ENCODE data around the gene HEATR9.
"Not testable (repeated sequence)": the region's sequence is repeated elsewhere in the genome, so short reads cannot be mapped to it uniquely, and the experiment has no call there.

HEATR9 gene, protein sequence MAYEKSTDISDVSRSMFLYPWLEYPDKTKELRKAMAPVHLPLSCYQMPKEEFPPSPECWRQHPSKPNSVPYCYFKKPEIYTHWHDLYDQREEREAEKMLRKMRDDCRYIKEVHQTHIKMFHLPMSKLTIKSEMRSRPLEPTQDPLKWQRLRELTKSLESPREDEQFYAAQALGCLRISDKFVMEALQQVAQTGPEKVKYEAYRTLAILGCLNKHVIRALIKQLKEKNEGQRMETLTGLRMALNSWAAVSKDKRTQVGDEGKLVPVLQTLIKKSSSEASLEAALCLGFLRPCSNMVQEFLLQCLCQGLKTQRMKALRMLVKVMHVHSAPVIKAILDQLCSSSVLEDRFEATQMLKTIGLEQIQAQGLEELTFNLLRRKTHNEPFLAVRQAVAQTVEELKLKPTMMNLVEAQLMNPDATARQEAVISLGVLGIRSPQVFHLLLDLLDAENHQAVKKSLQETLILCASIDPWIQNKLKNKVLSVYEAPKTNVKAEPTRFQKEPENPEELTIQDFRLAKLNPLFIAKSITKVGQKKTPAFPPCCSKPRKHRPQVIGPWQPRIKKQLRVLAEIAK
- 0 reads per million in 3 experiments for total RNA-seq

DNA sequence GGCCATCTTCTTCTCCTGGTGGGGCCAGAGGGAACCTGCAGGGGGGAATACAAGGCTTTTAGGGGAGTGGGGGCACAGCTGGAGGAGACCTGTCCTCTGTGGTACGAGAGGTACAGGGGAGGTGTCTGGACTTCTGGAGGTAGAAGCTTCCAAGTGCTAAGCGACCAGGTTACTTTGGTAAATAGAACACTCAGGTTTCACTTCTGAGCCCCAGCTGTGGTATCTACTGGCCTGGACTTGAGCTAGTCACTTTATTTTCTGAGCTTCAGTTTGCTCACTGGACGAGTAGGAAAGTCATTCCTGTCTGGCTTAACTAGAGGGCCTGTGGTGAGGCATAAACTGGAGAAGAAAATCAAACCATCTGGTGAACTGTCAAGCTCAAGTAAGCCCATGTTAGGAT, at the start of gene HEATR9:
HEATR9 (minus strand) TSS at position 155 of the 400 bp plus-strand sequence; CDS start at position 6, 149 bp downstream.
- DNase-seq, result no peak

DNA sequence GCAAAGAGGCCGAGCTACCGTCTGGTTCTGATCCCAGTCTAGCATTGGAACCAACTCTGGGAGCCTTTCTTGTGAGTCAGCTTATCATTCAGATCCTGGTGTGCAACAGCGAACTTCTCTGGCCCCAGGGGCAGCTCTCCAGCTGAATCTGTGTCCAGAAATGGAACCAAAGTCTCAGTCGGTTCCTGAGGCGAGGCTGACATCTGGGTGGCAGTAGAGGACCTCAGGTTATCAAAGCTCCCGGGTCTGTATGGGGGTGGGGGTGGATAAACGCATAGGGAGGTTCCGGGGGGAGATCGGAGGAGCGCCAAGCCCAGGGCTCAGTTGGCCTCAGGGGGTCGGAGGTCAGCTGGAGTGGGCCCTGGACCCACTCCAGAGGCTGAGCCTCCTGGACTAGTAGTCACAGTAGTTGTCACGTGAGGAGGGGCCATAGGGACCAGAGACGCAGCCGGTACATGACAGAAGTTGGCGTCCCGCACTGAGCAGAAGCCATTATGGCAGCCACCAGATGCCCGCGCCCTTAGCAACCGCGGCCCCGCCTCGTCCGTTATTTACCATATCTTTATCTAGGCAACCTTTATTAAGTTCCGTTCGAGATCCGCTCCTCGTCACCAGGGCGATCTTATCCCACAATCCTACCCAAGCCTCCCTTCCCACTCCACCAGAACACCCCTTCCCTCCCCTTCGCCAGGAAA, 49.0 kb upstream of the HEATR9 start:
- no peak for DNase-seq

DNA sequence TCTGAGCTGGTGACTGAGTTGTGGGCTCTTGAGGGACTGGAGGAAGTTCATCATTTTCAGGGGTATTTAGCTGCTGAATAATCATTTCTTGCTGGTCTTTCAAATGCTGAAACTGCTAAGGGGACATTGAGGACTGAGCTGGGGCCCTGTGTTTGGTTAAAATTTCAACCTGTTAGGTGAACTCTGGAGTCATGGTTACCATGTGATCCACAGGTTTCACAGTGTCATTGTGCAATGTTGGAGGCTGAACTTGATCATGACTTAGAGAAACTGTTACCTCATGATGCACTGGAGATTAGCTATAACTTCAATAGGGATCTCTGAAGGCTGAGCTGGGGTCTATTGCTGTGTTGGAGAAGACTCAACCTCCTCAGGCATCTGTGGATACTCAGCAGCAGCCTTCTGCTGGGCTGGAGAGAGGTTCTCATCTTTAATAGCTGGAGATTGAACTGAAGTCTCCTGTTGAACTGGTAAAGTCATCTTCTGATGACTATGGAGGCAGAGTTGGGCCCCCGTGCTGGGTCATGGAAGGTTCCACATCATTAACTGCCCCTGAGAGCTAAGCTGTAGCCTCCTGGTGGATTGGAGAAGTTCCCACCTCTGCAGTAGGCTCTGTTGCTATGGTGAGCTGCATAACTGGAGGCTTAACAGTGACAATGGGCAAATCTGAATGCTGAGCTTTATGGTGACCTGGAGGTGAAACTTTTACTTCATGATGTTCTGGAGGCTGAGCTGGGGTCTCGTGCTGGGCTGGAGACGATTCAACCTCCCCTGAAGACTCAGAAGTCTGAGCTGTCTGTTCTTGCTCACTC, 46.7 kb upstream of the HEATR9 start:
- no peak for DNase-seq

DNA sequence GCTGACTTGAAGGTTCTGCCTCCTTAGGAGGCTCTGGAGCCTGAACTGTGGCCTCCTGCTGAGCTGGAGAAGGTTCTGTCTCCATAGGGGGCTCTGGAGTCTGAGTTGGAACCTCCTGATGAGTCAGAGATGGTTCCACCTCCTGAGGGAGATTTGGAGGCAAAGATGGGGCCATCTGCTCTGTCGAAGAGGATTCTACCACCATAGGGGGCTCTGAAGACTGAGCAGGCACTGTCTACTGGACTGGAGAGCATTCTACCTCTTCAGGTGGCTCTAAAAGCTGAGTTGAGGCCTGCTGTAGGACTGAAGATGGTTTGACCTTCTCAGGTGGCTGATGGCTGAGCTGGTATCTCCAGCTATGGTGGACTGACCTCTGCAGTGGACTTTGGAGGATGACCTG, 45.7 kb upstream of the HEATR9 start:
- no peak for DNase-seq

DNA sequence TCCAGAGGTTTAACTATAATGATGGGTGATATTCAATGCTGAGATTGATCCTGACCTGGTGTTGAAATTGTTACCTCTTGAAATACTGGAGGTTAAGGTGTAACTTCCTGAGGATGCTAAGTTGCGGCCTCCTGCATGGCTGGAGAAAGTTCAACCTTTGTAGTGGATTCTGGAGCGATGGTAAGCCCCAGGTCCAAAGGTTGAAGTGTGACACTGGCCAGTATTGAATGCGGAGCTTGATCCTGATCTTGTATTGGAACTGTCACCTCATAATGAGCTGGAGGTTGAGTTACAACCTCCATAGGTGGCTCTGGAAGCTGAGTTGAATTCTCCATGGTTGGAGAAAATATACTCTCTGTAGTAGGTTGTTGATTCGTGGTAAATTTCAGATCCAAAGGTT, 44.9 kb upstream of the HEATR9 start:
- DNase-seq, result no peak

DNA sequence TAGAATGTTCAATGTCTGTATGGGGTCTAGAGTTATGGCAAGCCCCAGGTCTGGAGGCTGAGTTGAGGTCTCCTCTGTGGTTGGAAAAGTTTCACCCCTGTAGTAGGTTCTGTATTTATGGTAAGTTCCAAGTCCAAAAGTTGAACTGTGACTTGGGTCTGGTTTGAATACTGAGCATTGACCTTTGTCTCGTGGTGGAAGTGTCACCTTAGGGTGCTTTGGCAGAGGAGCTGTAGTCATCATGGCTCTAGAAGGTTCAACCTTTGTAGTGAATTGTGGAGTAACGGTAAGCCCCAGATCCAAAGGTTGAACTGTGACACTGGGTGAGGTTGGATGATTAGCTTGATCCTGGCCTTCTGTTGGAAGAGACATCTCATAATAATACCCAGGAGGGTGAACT, 44.3 kb upstream of the HEATR9 start:
- DNase-seq, result no peak

DNA sequence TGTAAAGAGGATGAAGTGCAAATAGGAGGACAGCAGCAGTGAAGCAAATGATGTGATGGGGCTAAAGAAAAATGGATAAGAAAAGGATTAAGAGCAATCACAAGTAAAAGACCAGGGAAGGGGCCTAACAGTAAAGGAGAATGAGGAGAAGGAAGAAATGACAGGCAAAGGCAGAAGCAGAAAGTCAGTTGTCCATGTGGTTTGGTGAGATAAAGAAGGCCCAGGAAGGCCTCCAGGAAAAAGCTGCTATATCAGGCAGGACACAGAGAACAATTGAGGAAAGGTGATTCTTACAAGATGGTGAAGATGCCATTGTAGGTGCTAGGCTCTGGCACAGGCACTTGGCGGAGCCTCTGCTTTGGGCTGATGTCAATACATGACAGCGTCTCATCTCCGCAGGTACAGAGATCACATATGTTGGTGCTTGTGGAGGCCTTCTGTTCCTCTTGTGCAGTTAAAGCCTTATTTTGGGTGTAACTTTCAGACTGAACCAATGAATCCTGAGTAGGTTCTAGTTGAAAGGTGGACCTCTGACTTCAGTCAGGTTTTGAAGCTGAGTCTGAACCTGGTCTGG, 43.7 kb upstream of the HEATR9 start:
- no peak for DNase-seq

DNA sequence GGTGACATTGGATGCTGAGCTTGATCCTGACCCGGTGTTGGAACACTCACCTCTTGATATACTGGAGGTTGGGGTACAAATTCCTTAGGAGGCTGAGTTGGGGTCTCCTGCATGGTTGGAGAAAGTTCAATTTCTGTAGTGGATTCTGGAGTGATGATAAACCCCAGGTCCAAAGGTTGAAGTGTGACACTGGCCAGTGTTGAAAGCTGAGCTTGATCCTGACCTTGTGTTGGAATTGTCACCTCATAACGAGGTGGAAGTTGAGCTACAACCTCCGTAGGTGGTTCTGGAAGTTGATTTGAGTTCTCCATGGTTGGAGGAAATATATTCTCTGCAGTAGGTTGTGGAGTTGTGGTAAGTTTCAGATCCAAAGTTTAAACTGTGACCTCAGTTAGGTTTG, 40.7 kb upstream of the HEATR9 start:
- no peak for DNase-seq

DNA sequence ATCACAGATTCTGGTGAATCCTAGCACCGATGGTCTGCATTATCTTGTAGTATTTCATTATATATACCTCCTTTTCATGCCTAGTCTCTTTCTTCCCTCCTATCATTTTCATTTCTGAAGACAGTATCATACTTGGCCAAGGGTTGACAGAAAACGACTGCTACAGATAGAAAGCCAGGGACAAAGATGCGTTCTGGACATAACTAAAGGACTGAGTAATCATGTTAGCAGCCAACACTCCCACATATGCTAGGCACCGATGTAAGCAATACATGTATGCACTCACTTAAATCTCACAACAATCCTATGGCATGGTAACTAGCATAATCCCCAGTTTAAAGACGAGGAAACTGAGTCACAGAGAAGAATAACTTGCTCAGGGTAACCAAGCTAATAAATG, 39.0 kb upstream of the HEATR9 start:
- DNase-seq, result no peak

DNA sequence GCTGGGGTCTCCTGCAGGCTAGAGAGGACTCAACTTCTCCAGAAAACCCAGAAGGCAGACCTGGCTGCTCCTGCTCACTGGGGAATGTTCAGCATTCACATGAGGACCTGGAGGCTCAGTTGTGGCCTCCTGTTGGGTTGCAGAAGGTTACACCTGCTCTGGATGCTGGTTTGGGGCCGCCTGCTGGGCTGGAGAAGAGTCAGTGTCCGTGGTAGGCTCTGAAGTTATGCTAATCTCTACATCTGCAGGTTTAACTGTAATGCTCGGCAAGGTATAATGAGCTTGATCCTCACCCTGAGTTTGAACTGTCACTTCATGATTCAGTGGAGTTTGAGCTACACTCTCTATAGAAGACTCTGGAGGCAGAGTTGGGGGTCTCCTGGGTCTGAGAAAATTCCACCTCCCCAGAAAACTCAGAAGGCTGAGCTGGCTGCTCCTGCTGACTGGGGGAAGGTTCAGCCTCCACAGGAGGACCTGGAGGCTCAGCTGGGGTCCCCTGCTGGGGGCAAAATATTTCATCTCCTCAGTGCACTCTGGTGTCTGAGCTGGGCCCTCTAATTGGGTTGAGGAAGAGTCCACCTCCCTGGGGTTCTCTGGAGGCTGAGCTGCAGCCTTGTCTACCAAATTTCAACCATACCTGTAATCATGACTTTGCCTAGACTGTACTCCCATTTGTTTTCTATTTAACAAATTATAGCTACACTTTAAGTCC, 38.4 kb upstream of the HEATR9 start:
- DNase-seq, result no peak

DNA sequence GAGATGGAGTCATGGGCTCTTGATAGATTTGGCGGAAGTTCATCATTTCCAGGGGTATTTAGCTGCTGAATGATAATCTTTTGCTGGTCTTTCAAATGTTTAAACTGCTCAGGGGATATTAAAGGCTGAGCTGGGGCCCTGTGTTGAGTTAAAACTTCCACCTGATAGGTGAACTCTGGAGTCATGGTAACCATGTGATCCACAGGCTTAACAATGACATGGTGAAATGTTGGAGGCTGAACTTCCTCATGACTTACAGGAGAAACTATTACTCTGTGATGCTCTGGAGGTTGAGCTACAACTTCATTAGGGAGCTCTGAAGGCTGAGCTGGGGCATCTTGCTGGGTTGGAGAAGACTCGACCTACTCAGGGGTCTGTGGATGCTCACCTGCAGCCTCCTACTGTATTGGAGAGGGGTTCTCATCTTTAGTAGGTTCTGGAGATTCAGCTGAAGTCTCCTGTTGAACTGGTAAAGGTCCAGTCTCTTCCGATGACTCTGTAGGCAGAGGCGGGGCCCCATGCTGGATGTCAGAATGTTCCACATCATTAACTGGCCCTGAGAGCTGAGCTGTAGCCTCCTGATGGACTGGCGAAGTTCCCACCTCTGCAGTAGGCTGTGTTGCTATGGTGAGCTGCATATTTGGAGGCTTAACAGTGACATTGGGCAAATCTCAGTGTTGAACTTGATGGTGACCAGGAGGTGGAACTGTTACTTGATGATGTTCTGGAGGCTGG, 37.7 kb upstream of the HEATR9 start:
- no peak for DNase-seq

DNA sequence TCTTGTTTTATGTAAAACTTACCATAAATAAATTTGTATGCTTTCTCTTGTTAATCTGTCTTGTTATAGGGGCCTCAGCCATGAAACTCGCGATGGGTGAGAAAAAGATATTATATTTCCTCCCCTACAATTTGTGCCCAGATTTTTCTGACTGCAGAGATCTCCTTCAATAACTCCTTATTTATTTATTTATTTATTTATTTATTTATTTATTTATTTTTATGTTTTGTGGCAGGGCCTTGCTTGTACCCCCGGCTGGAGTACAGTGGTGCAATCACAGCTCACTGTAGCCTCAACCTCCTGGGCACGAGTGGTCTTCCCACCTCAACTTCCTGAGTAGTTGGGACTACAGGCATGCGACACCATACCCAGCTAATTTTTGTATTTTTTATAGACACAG, 34.8 kb upstream of the HEATR9 start:
- DNase-seq, result no peak

DNA sequence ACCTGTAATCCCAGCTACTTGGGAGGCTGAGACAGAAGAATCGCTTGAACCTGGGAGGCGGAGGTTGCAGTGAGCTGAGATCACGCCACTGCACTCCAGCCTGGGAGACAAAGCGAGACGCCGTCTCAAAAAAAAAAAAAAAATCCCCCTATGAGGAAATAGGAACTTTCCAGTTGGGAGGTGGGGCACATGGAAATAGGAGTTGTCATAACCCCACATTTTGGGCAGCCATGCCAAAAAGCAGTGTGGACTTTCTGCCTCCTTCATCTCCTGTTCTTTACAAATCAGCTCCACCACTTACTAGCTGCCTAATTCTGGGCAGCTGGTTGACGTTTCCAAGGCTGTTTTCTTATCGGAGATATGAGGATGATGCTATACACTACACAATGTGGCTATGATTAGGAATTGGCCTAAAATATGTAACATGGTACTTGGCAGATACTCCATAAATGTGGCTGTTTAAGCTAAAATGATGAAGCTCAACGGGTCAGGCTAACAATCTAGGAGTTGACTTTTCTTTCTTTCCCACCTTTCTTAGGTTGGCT, 33.0 kb upstream of the HEATR9 start:
- DNase-seq, result no peak

DNA sequence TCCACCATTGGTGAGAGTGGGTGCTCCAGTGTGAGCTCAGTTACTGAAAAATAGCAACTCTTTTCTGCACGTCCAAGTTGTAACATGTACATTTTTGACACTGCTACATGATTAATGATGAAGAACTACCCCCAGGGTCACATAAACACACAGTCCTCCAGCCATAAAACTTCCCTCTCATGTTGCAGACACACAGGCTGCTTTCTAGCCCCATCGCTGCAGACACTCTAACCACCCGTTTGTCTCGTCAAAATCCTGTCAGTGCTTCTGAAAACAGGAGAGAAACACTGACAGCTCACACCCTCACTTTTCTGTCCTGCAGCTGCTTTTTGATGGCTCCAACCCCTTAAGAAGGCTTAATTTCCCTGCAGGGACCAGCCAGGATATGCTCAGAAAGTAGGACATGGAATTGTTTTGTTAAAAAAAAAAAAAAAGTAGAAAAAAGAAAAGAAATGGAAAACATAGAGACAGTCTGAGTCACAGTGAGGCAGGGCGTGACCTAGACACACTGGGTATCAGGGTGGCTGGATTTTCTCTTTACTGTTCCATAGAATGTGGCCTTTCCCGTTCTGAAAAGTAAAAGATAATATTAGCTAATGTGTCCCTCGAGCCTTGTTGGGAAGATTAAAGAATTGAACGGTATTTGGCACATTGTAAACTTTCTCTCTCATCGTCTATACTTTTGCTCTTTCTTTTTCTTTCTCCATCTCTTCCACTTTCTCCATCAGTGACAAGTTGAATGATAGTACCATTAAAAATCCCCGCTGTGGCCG, 32.2 kb upstream of the HEATR9 start:
- DNase-seq, result no peak

DNA sequence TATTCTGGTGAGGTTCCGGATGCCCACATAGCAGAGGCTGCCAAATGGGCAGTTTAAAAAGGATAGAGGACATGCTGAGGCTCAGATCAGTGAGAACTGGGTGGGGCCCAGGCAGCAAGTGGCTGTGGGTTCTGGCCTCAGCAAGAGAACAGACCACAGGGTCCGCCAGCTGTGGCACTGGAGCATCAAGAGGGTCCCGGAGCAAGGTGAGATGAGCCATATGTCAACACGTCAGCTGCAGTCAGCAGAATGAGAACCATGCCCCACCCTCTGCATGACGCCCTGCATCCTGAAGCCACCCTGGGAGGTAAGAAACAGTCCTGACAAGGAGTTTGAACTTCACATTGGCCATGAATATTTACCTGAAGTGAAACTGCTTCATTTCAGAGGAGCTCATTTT, 31.6 kb upstream of the HEATR9 start:
- no peak for DNase-seq

DNA sequence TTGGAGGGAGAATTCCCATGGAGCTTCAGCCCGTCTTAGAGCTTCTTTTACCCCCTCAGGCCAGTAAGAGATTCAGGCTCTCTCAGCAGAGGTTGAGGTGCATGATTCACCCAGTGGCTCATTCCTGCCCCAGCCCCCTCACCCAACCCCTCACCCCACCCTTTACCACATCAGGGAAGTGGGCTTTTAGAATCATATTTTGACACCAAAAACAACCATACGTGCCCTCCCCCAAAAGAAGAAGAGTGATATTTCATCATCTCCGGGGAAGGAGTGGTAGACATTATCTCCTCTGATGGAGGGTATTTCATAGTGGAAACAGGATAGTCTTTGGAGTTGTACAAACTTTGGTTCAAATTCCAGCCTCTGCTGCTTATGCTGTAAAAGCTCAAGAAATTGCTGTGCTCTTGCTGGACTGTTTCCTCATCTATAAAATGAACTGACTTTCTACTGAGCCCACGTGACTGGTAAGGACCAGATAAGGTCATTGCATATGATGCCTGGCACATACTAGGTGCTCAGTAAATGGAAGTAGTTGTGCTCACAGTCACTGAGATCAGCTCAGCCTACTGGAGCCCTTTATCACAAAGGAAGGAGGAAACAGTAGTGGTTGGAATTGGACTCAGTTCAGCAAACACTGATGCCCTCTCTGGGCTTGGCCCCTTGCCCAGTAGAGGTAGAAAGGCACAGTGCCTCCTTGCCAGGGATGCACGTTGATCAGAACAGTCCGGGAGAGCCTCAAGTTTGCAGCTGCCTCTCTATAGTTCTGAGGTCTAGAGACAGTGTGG, 29.8 kb upstream of the HEATR9 start:
- DNase-seq, result no peak

DNA sequence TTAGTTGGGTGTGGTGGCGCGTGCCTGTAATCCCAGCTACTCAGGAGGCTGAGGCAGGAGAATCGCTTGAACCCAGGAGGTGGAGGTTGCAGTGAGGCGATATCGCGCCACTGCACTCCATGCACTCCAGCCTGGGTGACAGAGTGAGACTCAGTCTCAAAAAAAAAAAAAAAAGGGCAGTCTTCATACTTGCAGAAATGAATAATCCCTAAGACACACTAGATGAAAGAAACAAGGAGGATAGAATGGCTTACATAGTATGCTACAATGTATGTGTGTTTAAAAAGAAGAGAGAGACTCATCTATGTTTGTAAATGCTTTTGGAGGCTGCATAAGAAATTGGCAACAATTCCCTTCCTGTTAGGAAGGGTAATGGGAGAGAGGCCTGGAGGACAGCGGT, 29.1 kb upstream of the HEATR9 start:
- DNase-seq, result not testable (repeated sequence)

DNA sequence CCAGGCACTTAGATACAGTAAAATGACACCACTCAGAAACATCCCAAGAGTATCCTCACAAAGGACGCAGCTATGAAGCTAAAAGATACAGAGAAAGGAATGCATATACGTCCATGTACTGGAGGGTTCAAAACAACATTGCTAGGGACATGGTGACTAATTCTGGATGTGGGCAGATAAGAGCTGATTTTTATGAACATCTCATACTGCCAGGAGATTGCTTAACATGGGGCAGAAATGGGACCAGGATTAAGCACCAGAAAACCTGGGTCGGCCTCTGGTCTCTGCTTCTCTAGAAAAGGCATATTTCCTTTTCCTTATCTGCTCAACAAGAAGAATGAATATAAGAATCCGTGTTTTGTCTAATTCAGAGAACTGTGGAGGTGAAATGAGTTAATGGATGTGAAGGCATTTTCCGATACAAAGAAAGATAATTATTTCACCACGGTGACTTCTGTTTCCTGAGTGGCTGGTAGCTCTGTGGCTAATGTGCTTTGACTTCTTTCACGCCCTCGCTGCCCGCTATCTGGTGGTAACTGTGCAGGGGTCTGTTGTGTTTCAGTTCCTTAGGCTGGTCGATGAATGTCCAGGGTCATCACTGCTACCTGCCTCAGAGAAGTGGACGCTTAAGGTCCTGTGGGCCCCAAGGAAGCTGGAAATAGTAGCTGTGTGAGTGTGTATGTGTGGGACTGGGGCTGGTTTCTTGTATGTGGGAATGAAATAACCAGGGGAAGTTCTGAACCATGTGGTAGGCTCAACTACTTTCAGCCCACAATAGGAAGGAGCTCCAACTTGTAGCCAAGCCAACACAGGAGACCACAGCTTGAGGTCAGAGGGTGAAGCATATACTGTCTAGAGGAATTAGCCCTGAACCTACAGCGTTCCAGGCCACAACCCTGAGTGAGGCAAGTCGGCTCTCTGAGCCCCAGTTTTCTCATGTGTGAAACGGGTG, 27.2 kb upstream of the HEATR9 start:
- no peak for DNase-seq
